B cell (primary cell): ENCODE data around the gene MGME1. TPM values are rescaled to one million over a fixed set of nuclear protein-coding genes. Genes with fewer than 3 reads are reported as not detected.

Experiments
- ATAC-seq: fragments of 200-7000 bp; cut with Tn5 transposase; one replicate; pipeline ENCODE4 v1.10.0; 2021; ENCODE audit warnings: low read depth, mild to moderate bottlenecking, moderate number of reproducible peaks, moderate library complexity
- CTCF ChIA-PET: fragments of 350-600 bp; sonication (Branson Sonifier 250); formaldehyde crosslinking; loops from one replicate; lab custom pipeline; 2021; ENCODE audit warnings: antibody characterized with exemption, inconsistent platforms; lab: Charles Lee
- POLR2A ChIA-PET: fragments of 350-600 bp; sonication (Branson Sonifier 250); formaldehyde crosslinking; loops from one replicate; lab custom pipeline; 2021; ENCODE audit warnings: antibody characterized with exemption; lab: Charles Lee
- DNase-seq: peaks from one replicate; pipeline ENCODE4 v3.0.0; 2013
- H2AFZ ChIP-seq: 2 replicates; pipeline ENCODE4 v1.6.1; 2012; ENCODE audit warnings: mild to moderate bottlenecking, low read depth, low read length; ENCODE audit not compliant: insufficient read depth, poor library complexity, severe bottlenecking
- H3K27ac ChIP-seq, 2 donors: 1 replicate in 1 of 2; 2 replicates in 1 of 2; pipeline ENCODE4 v1.5.1; 2012 to 2013; ENCODE audit warnings: low read length in 2 of 2, mild to moderate bottlenecking in 2 of 2, moderate library complexity in 1 of 2
- H3K27me3 ChIP-seq, 4 experiments: fragments of 200-600 bp in 1 of 4; sonication (generic) in 1 of 4; replicated peaks in 1 of 4; 1 replicate in 2 of 4; 2 replicates in 2 of 4; pipeline versions ENCODE4 v1.6.1 to v1.7.0; 2013 to 2016; ENCODE audit warnings: low read length in 3 of 4, mild to moderate bottlenecking in 2 of 4, mixed read lengths in 1 of 4, moderate library complexity in 1 of 4; ENCODE audit not compliant: insufficient read depth in 4 of 4, control insufficient read depth in 3 of 4; ENCODE audit errors: control extremely low read depth in 1 of 4
- H3K36me3 ChIP-seq, 2 experiments: replicated peaks in 1 of 2; 1 replicate in 1 of 2; 2 replicates in 1 of 2; pipeline versions ENCODE4 v1.6.1 to v1.7.1; 2013; ENCODE audit warnings: low read length in 1 of 2; ENCODE audit not compliant: insufficient read depth in 2 of 2, control insufficient read depth in 1 of 2; ENCODE audit errors: control extremely low read depth in 1 of 2, extremely low read depth in 1 of 2
- H3K4me1 ChIP-seq, 2 donors: fragments of 200-600 bp in 1 of 2; sonication (generic) in 1 of 2; 1 replicate in 1 of 2; 2 replicates in 1 of 2; pipeline versions ENCODE4 v1.5.1 to v1.6.1; 2013 to 2017; ENCODE audit warnings: low read length in 2 of 2; ENCODE audit not compliant: control insufficient read depth in 2 of 2, insufficient read depth in 2 of 2
- H3K4me2 ChIP-seq: replicated peaks from 2 replicates; pipeline ENCODE3; 2012; ENCODE audit warnings: mild to moderate bottlenecking, low read depth, low read length; ENCODE audit not compliant: poor library complexity, severe bottlenecking
- H3K4me3 ChIP-seq, 5 experiments: fragments of 200-600 bp in 1 of 5; sonication (generic) in 1 of 5; 1 replicate in 3 of 5; 2 replicates in 2 of 5; pipeline versions ENCODE4 v1.5.1 to v1.7.0; 2011 to 2016; ENCODE audit warnings: low read length in 4 of 5, mild to moderate bottlenecking in 4 of 5, low read depth in 2 of 5, control low read depth in 1 of 5, moderate library complexity in 1 of 5; ENCODE audit not compliant: insufficient read depth in 1 of 5; ENCODE audit errors: control extremely low read depth in 1 of 5, extremely low read depth in 1 of 5
- H3K79me2 ChIP-seq: fragments of 200-600 bp; sonication (generic); one replicate; pipeline ENCODE4 v1.6.0; 2016; ENCODE audit warnings: low read length; ENCODE audit not compliant: control insufficient read depth, insufficient read depth
- H3K9ac ChIP-seq: fragments of 200-600 bp; sonication (generic); 2 replicates; pipeline ENCODE4 v1.6.1; 2017; ENCODE audit warnings: mild to moderate bottlenecking, low read length, moderate library complexity
- H3K9me3 ChIP-seq, 3 donors: one replicate each; pipeline versions ENCODE4 v1.6.1 to v1.7.1; 2013; ENCODE audit warnings: low read length in 2 of 3; ENCODE audit not compliant: control insufficient read depth in 2 of 3, insufficient read depth in 1 of 3; ENCODE audit errors: control extremely low read depth in 1 of 3
- H4K20me1 ChIP-seq: 2 replicates; pipeline ENCODE4 v1.6.0; 2012; ENCODE audit warnings: mild to moderate bottlenecking, low read length; ENCODE audit not compliant: insufficient read depth, control insufficient read depth, poor library complexity, severe bottlenecking
- H3K27ac Mint-ChIP-seq: one replicate; pipeline ENCODE4 v1.8.0; 2021; ENCODE audit warnings: mixed read lengths
- H3K27me3 Mint-ChIP-seq: one replicate; pipeline ENCODE4 v1.8.0; 2021; ENCODE audit warnings: mixed read lengths
- H3K4me1 Mint-ChIP-seq: one replicate; pipeline ENCODE4 v1.8.0; 2021; ENCODE audit warnings: mixed read lengths
- H3K4me3 Mint-ChIP-seq: one replicate; pipeline ENCODE4 v1.8.0; 2021; ENCODE audit warnings: mixed read lengths
- H3K9me3 Mint-ChIP-seq: one replicate; pipeline ENCODE4 v1.8.0; 2022; ENCODE audit warnings: mixed read lengths; ENCODE audit not compliant: insufficient read depth
- EZH2 ChIP-seq: IDR thresholded peaks from 2 replicates; pipeline ENCODE4 v1.6.1; 2012; ENCODE audit warnings: borderline replicate concordance, low read depth, mild to moderate bottlenecking, moderate library complexity, low read length; ENCODE audit not compliant: insufficient read depth, poor library complexity, severe bottlenecking
- WGBS: methylation state at CpG from one replicate; pipeline ENCODE4 v1.1.5; 2013; ENCODE audit warnings: missing lambda C conversion rate; ENCODE audit not compliant: insufficient coverage; 5-methylcytosine and 5-hydroxymethylcytosine counted together
- intact Hi-C: fragments of 100-400 bp; cut with micrococcal nuclease; formaldehyde crosslinking; loops from one replicate; pipeline ENCODE4 v1.10.0; 2022
- polyA plus RNA-seq: library from polyadenylated mRNA; depleted of rRNA; stranded (reverse); fragments of >200 nt; gene quantifications from 2 replicates; pipeline ENCODE4 v1.2.3, GENCODE V29; 2012
- total RNA-seq, 2 donors: library from RNA; stranded (reverse); fragments of 120-200 nt in 1 of 2; gene quantifications; 1 replicate in 1 of 2; 2 replicates in 1 of 2; pipeline versions ENCODE4 v1.2.3 to v1.2.4, GENCODE V29; 2013 to 2022
- TF ChIP-seq, protein P1 (sequence below): fragments of 200-600 bp; IDR thresholded peaks from one replicate; pipeline ENCODE4 v1.8.0; 2022; ENCODE audit warnings: antibody characterized with exemption, mild to moderate bottlenecking

MGME1 gene
- total and polyA plus RNA-seq, 2 donors (not counting 1 experiment from before 2014, with no cell fraction given), result 29.8 to 33.2 TPM

DNA sequence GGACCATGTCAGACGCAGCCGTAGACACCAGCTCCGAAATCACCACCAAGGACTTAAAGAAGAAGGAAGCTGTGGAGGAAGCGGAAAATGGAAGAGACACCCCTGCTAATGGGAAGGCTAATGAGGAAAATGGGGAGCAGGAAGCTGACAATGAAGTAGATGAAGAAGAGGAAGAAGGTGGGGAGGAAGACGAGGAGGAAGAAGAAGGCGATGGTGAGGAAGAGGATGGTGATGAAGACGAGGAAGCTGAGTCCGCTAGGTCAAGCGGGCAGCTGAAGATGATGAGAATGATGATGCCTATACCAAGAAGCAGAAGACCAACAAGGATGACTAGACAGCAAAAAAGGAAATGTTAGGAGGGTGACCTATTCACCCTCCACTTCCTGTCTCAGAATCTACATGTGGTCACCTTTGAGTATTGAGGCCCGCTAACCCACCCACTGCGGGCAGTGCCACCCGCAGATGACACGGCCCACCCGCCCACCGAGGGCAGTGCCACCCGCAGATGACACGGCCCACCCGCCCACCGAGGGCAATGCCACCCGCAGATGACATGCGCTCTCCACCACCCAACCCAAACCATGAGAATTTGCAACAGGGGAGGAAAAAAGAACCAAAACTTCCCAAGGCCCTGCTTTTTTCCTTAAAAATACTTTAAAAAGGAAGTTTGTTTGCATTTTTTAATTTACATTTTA is 43.3 kb downstream of the MGME1 start:
- H3K4me3 Mint-ChIP-seq, result no peak overlapping the region

DNA sequence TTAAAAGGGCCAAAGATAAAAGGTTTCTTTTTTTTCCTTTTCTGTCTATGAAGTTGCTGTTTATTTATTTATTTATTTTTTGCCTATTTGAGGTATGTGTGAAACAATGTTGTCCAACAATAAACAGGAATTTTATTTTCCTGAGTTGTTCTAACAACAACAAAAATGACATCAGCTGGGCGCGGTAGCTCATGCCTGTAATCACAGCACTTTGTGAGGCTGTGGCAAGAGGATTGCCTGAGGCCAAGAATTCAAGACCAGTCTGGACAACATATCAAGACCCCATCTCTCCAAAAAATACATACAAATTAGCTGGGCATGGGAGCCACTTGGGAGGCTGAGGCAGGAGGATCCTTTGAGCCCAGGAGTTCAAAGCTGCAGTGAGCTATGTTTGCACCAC is 44.1 kb downstream of the MGME1 start:
- Mint-ChIP-seq H3K4me3 (no peak overlapping the region), H3K27ac (no peak overlapping the region), H3K9me3 (no peaks in the 10 kb centered on the region), H3K27me3 (no peaks in the 10 kb centered on the region), H3K4me1 (no peaks in the 10 kb centered on the region)
- Histone ChIP-seq H3K9ac (no peak overlapping the region), H3K4me3 (no peak overlapping the region), H3K9me3 (no peaks in the 10 kb centered on the region), H4K20me1 (no peaks in the 10 kb centered on the region), H3K79me2 (no peaks in the 10 kb centered on the region), H3K36me3 (no peaks in the 10 kb centered on the region), H2AFZ (no peak overlapping the region), H3K4me2 (no peak overlapping the region), H3K27ac (no peak overlapping the region), H3K4me1 (no peaks in the 10 kb centered on the region), H3K27me3 (no peaks in the 10 kb centered on the region)
- CTCF ChIA-PET, result no interaction called here
- TF ChIP-seq, protein P1, sequence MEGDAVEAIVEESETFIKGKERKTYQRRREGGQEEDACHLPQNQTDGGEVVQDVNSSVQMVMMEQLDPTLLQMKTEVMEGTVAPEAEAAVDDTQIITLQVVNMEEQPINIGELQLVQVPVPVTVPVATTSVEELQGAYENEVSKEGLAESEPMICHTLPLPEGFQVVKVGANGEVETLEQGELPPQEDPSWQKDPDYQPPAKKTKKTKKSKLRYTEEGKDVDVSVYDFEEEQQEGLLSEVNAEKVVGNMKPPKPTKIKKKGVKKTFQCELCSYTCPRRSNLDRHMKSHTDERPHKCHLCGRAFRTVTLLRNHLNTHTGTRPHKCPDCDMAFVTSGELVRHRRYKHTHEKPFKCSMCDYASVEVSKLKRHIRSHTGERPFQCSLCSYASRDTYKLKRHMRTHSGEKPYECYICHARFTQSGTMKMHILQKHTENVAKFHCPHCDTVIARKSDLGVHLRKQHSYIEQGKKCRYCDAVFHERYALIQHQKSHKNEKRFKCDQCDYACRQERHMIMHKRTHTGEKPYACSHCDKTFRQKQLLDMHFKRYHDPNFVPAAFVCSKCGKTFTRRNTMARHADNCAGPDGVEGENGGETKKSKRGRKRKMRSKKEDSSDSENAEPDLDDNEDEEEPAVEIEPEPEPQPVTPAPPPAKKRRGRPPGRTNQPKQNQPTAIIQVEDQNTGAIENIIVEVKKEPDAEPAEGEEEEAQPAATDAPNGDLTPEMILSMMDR, result no peak
- TF ChIP-seq EZH2, result no peak
- WGBS, result 100% methylated on average over 2 of the region's 2 CpGs
- no peak for ATAC-seq
- POLR2A ChIA-PET, result no interaction called here
- intact Hi-C loops, result no loop called here
- DNase-seq, result no peak

More for the DNA sequence above, 43.3 kb downstream of the MGME1 start:
- no peaks in the 10 kb centered on the region for H3K9me3 Mint-ChIP-seq
- Histone ChIP-seq H2AFZ (no peak overlapping the region), H4K20me1 (no peaks in the 10 kb centered on the region), H3K4me3 (no peak overlapping the region), H3K36me3 (no peaks in the 10 kb centered on the region), H3K79me2 (no peaks in the 10 kb centered on the region), H3K27me3 (no peaks in the 10 kb centered on the region), H3K9ac (no peak overlapping the region), H3K4me2 (no peak overlapping the region), H3K9me3 (no peaks in the 10 kb centered on the region), H3K27ac (no peak overlapping the region), H3K4me1 (no peaks in the 10 kb centered on the region)
- no peaks in the 10 kb centered on the region for H3K27me3 Mint-ChIP-seq
- ATAC-seq (no peak), DNase-seq (no peak)
- no peak overlapping the region for H3K27ac Mint-ChIP-seq
- no peaks in the 10 kb centered on the region for H3K4me1 Mint-ChIP-seq
- 91% methylated on average over 9 of the region's 21 CpGs for WGBS
- POLR2A ChIA-PET, result no interaction called here
- intact Hi-C loops, result no loop called here
- CTCF ChIA-PET, result no interaction called here
- no peak for TF ChIP-seq EZH2
- TF ChIP-seq, protein P1, result no peak
